ENCODE data around the gene TNFAIP6.
A peak's percentile ranks its signal among the peaks of the same experiment; 100 is the strongest.

TNFAIP6 gene

DNA sequence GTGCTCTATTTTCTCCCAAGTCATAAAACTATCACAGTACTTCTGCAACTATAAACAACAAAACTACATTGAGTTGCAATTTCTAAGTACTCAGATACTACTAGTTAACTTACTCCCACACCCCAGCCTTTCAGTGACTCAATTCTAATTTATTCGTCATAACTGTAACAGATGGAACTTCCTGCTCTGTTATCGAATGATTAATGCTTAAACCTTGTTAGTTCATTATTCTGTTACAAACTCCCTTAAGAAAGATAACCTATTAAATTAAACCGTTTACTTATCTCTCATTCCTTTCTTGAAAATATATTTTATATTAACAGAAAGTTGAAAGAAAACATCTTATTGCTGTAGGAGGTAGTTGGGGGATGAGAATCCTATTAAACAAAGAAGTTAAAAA lies 17.0 kb downstream of the TNFAIP6 start:
- H3K4me3 Mint-ChIP-seq, result no peak overlapping the region
- H3K4me1 Mint-ChIP-seq, result no peaks in the 10 kb centered on the region
- no peaks in the 10 kb centered on the region for H3K36me3 Mint-ChIP-seq (ENCODE audit: low read depth)
- TF ChIP-seq, protein P1, sequence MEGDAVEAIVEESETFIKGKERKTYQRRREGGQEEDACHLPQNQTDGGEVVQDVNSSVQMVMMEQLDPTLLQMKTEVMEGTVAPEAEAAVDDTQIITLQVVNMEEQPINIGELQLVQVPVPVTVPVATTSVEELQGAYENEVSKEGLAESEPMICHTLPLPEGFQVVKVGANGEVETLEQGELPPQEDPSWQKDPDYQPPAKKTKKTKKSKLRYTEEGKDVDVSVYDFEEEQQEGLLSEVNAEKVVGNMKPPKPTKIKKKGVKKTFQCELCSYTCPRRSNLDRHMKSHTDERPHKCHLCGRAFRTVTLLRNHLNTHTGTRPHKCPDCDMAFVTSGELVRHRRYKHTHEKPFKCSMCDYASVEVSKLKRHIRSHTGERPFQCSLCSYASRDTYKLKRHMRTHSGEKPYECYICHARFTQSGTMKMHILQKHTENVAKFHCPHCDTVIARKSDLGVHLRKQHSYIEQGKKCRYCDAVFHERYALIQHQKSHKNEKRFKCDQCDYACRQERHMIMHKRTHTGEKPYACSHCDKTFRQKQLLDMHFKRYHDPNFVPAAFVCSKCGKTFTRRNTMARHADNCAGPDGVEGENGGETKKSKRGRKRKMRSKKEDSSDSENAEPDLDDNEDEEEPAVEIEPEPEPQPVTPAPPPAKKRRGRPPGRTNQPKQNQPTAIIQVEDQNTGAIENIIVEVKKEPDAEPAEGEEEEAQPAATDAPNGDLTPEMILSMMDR (IDR thresholded peaks at IDR 0.05), result no peak
- no peaks in the 10 kb centered on the region for H3K27me3 Mint-ChIP-seq (ENCODE audit: low read depth, poor library complexity)
- no peaks in the 10 kb centered on the region for H3K9me3 Mint-ChIP-seq
- no peak overlapping the region for H3K27ac Mint-ChIP-seq
- no peak for DNase-seq

DNA sequence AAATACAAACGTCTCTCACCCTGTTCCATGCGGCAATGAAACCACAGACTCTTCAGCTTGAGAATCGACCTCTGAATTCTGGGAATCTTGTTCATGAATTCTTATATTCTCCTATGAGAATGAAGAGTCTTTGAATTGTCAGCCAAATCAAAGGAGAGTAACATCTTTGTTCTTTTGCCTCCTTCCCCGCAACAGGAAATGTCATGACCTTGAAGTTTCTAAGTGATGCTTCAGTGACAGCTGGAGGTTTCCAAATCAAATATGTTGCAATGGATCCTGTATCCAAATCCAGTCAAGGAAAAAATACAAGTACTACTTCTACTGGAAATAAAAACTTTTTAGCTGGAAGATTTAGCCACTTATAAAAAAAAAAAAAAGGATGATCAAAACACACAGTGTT lies 21.8 kb downstream of the TNFAIP6 start:
- Mint-ChIP-seq H3K36me3 (ENCODE audit: low read depth) (no peaks in the 10 kb centered on the region), H3K4me1 (peaks cover 4% of the 10 kb centered on the region), H3K4me3 (no peak overlapping the region), H3K27ac (no peak overlapping the region), H3K27me3 (ENCODE audit: low read depth, poor library complexity) (no peaks in the 10 kb centered on the region), H3K9me3 (no peaks in the 10 kb centered on the region)
- TF ChIP-seq, protein P1 (IDR thresholded peaks at IDR 0.05), result no peak
- no peak for DNase-seq

GRCh38 chr2:151380580-151381235 lies 23.3 kb downstream of the TNFAIP6 start:
- H3K4me3 Mint-ChIP-seq, result no peak overlapping the region
- no peak overlapping the region for H3K27ac Mint-ChIP-seq
- peaks cover 6% of the 10 kb centered on the region for H3K4me1 Mint-ChIP-seq
- no peaks in the 10 kb centered on the region for H3K27me3 Mint-ChIP-seq (ENCODE audit: low read depth, poor library complexity)
- H3K9me3 Mint-ChIP-seq, result no peaks in the 10 kb centered on the region
- H3K36me3 Mint-ChIP-seq (ENCODE audit: low read depth), result no peaks in the 10 kb centered on the region
- no peak for DNase-seq
- TF ChIP-seq, protein P1 (IDR thresholded peaks at IDR 0.05), result no peak

GRCh38 chr2:151381266-151381665 lies 23.9 kb downstream of the TNFAIP6 start:
- Mint-ChIP-seq H3K4me3 (no peak overlapping the region), H3K36me3 (ENCODE audit: low read depth) (no peaks in the 10 kb centered on the region), H3K9me3 (no peaks in the 10 kb centered on the region), H3K4me1 (peaks cover 6% of the 10 kb centered on the region), H3K27ac (peak overlapping the region; percentile 39), H3K27me3 (ENCODE audit: low read depth, poor library complexity) (no peaks in the 10 kb centered on the region)
- no peak for DNase-seq
- TF ChIP-seq, protein P1 (IDR thresholded peaks at IDR 0.05), result no peak

- TF ChIP-seq, protein P1 (IDR thresholded peaks at IDR 0.05), result no peak
- peaks cover 6% of the 10 kb centered on the region for H3K4me1 Mint-ChIP-seq
- H3K36me3 Mint-ChIP-seq (ENCODE audit: low read depth), result no peaks in the 10 kb centered on the region
- no peak for DNase-seq
- H3K9me3 Mint-ChIP-seq, result peaks cover 4% of the 10 kb centered on the region
- H3K27me3 Mint-ChIP-seq (ENCODE audit: low read depth, poor library complexity), result no peaks in the 10 kb centered on the region
- no peak overlapping the region for H3K4me3 Mint-ChIP-seq
- no peak overlapping the region for H3K27ac Mint-ChIP-seq
These were observed 30.6 kb downstream of the TNFAIP6 start for GRCh38 chr2:151388011-151388410.

DNA sequence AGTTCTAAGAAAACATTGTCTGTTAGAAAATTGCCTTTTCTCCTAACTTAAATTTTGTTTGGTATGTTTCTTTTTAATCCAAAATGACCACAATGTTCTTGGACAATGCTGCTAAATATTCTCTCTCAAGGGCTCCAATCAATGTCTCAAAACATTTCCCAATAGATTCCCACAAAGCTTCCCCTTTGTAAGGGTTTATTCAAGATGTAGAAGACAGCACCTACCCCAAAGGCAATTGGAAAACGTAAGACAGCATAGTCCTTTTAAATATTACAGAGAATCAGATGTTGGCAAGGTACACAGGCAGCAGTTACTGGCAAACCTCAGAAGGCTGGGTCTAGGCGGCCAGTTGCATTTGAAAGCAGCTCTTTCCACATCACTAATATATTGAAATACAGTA lies 34.0 kb downstream of the TNFAIP6 start:
- Mint-ChIP-seq H3K4me1 (no peaks in the 10 kb centered on the region), H3K9me3 (peaks cover 11% of the 10 kb centered on the region), H3K27ac (no peak overlapping the region), H3K36me3 (ENCODE audit: low read depth) (no peaks in the 10 kb centered on the region), H3K4me3 (no peak overlapping the region), H3K27me3 (ENCODE audit: low read depth, poor library complexity) (peaks cover 5% of the 10 kb centered on the region)
- TF ChIP-seq, protein P1 (IDR thresholded peaks at IDR 0.05), result no peak
- no peak for DNase-seq
